H1 (cell line): ENCODE data around the gene C19orf47.

ENCODE experiments used
- CTCF ChIP-seq, 3 experiments: IDR thresholded peaks; 1 replicate in 2 of 3; 2 replicates in 1 of 3; pipeline versions ENCODE4 v1.5.1 to v1.6.1; 2011; ENCODE audit warnings: low read length in 3 of 3, mild to moderate bottlenecking in 3 of 3, inconsistent platforms in 2 of 3, low read depth in 1 of 3, moderate library complexity in 1 of 3; ENCODE audit not compliant: insufficient read depth in 1 of 3; ENCODE audit errors: control extremely low read depth in 1 of 3
- EP300 ChIP-seq, 2 experiments: IDR thresholded peaks; 1 replicate in 1 of 2; 2 replicates in 1 of 2; pipeline ENCODE4 v1.6.1; 2011 to 2012; ENCODE audit warnings: low read depth in 2 of 2, low read length in 2 of 2, mild to moderate bottlenecking in 2 of 2, borderline replicate concordance in 1 of 2, inconsistent platforms in 1 of 2, moderate library complexity in 1 of 2
- HDAC2 ChIP-seq, 2 experiments: fragments of 300-600 bp in 1 of 2; sonication (generic) in 1 of 2; IDR thresholded peaks; 2 replicates each; pipeline ENCODE4 v1.6.1; 2011 to 2012; ENCODE audit warnings: low read depth in 2 of 2, low read length in 2 of 2, mild to moderate bottlenecking in 2 of 2, moderate library complexity in 2 of 2, borderline replicate concordance in 1 of 2, inconsistent platforms in 1 of 2
- NANOG ChIP-seq: IDR thresholded peaks from 2 replicates; pipeline ENCODE4 v1.6.1; 2011; ENCODE audit warnings: low read length, low read depth, mild to moderate bottlenecking, inconsistent platforms; ENCODE audit not compliant: insufficient read depth, poor library complexity, severe bottlenecking
- POLR2A ChIP-seq, 2 experiments: IDR thresholded peaks; 1 replicate in 1 of 2; 2 replicates in 1 of 2; pipeline ENCODE4 v1.6.1; 2011; ENCODE audit warnings: low read depth in 2 of 2, low read length in 2 of 2, mild to moderate bottlenecking in 2 of 2; ENCODE audit errors: control extremely low read depth in 1 of 2
- RNF2 ChIP-seq: fragments of 200-900, 300-1000 bp; sonication (generic); IDR thresholded peaks from 2 replicates; pipeline ENCODE4 v1.7.1; 2016; ENCODE audit warnings: borderline replicate concordance, low read depth, mild to moderate bottlenecking, antibody characterized with exemption, low read length; ENCODE audit not compliant: poor library complexity, severe bottlenecking; ENCODE audit errors: missing control alignments
- SIN3A ChIP-seq, 2 experiments: IDR thresholded peaks in 1 of 2; conservative IDR thresholded peaks in 1 of 2; 2 replicates each; pipeline ENCODE4 v1.6.1; 2011 to 2012; ENCODE audit warnings: low read length in 2 of 2, improper control_type of control experiment in 1 of 2, low read depth in 1 of 2, mild to moderate bottlenecking in 1 of 2
- SP1 ChIP-seq: IDR thresholded peaks from 2 replicates; pipeline ENCODE4 v1.6.1; 2011; ENCODE audit warnings: low read depth, low read length
- TEAD4 ChIP-seq: IDR thresholded peaks from 2 replicates; pipeline ENCODE4 v1.6.1; 2012; ENCODE audit warnings: low read depth, low read length, inconsistent platforms, mixed read lengths

GRCh38 chr19:40387155-40387554, 39.0 kb upstream of the C19orf47 start:
- TF ChIP-seq SP1, result no peak
- no peak for TF ChIP-seq CTCF (IDR thresholded peaks at IDR 0.05; ENCODE audit: control extremely low read depth in 1 of 3, insufficient read depth in 1 of 3, low read depth in 1 of 3, low read length in 3 of 3)
- no peak for TF ChIP-seq SIN3A (conservative IDR thresholded peaks at IDR 0.05 in 1 of 2, IDR thresholded peaks at IDR 0.05 in 1 of 2; ENCODE audit: low read depth in 1 of 2, low read length in 2 of 2)
- TF ChIP-seq NANOG, result no peak
- no peak for TF ChIP-seq EP300 (IDR thresholded peaks at IDR 0.05; ENCODE audit: borderline replicate concordance in 1 of 2, low read depth in 2 of 2, low read length in 2 of 2)
- no peak for TF ChIP-seq TEAD4
- no peak for TF ChIP-seq HDAC2 (IDR thresholded peaks at IDR 0.05; ENCODE audit: borderline replicate concordance in 1 of 2, low read depth in 2 of 2, low read length in 2 of 2)
- TF ChIP-seq POLR2A (IDR thresholded peaks at IDR 0.05; ENCODE audit: control extremely low read depth in 1 of 2, low read depth in 2 of 2, low read length in 2 of 2), result no peak
- TF ChIP-seq RNF2, result no peak
